Central memory CD8-positive, alpha-beta T cell (primary cell): ENCODE measurements around the gene SEC61G.

ENCODE experiments used
- ATAC-seq: fragments of 150-1000 bp; cut with Tn5 transposase; replicated peaks from 2 replicates; pipeline ENCODE4 v1.10.0; 2022; ENCODE audit warnings: mild to moderate bottlenecking, moderate FRiP score, moderate number of reproducible peaks; ENCODE audit not compliant: poor library complexity, severe bottlenecking; ENCODE audit errors: extremely low read depth
- DNase-seq, 2 donors: peaks; one replicate each; pipeline ENCODE4 v3.0.0; 2021; ENCODE audit warnings: low spot score in 2 of 2
- H3K27ac Mint-ChIP-seq: one replicate; pipeline ENCODE4 v1.8.0; 2022; ENCODE audit warnings: low read depth, mild to moderate bottlenecking, moderate library complexity, mixed read lengths
- H3K27me3 Mint-ChIP-seq: one replicate; pipeline ENCODE4 v1.8.0; 2022; ENCODE audit warnings: mixed read lengths
- H3K36me3 Mint-ChIP-seq: one replicate; pipeline ENCODE4 v1.8.0; 2022; ENCODE audit warnings: mild to moderate bottlenecking, moderate library complexity, mixed read lengths; ENCODE audit not compliant: insufficient read depth
- H3K4me1 Mint-ChIP-seq: one replicate; pipeline ENCODE4 v1.8.0; 2022; ENCODE audit warnings: mixed read lengths
- H3K4me3 Mint-ChIP-seq: one replicate; pipeline ENCODE4 v1.8.0; 2022; ENCODE audit warnings: mild to moderate bottlenecking, moderate library complexity, mixed read lengths
- H3K9me3 Mint-ChIP-seq: one replicate; pipeline ENCODE4 v1.8.0; 2022; ENCODE audit warnings: mixed read lengths

Gene SEC61G

DNA sequence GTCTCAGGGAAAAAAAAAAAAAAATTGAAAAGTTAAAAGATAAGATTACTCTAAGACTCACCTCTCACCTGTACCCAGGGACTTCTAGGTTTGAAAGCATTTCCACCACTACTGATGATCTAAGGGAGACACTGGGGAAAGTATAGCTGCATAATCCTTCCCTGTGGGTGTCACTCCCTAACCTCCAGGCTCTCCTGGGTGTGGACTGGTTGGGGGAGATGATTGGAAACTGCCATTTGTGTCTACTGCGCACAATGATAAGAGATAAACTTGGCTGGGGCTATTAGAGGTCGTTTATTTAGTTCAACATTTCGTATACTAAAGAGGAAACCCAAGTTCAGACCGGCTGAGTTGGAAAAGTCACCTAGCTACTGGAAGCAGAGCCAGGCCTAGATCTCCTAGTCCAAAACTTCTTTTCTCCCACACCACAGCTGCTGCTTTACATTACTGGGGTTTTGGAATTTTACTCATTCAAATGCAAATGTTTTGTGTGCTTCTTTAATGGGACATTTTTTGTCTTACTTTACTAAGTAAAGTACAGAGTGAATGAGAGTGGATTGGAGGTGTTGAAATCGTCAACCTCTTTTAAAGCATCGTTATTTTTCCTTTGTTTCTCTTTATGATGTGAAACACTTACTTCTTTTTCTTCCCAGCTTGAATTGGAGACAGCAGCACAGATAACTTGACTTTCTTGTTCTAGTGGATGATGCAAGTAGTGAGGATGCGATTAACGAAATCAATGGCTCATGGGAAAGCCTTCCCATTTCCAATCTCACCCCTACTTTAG is 22.3 kb upstream of the SEC61G start:
- Mint-ChIP-seq H3K4me3 (no peak overlapping the region), H3K4me1 (no peaks in the 10 kb centered on the region), H3K9me3 (peaks cover 11% of the 10 kb centered on the region), H3K36me3 (no peaks in the 10 kb centered on the region), H3K27ac (no peak overlapping the region), H3K27me3 (peaks cover 44% of the 10 kb centered on the region)
- DNase-seq (no peak), ATAC-seq (no peak)

DNA sequence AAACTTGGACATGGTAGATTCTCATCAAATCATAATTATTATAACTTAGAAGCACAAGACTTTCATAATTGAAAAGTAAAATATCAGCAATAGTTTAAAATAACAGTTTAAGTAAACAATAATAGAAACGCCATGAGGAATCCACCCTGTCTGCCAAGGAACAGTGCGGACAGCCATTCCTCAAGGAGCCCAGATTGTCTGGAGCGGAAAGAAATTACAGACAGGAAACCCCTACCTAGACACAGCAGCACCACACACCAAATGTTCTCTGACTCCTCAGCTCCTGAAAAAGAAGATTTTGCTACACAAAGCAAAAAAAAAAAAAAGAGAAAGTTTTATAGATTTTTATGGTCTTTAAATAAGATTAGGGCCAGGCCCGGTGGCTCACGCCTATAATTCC is 21.5 kb upstream of the SEC61G start:
- H3K9me3 Mint-ChIP-seq: peaks cover 13% of the 10 kb centered on the region
- ATAC-seq (no peak), DNase-seq (no peak)
- H3K27ac Mint-ChIP-seq: no peak overlapping the region
- no peaks in the 10 kb centered on the region for H3K4me1 Mint-ChIP-seq
- no peak overlapping the region for H3K4me3 Mint-ChIP-seq
- H3K36me3 Mint-ChIP-seq: no peaks in the 10 kb centered on the region
- peaks cover 36% of the 10 kb centered on the region for H3K27me3 Mint-ChIP-seq

DNA sequence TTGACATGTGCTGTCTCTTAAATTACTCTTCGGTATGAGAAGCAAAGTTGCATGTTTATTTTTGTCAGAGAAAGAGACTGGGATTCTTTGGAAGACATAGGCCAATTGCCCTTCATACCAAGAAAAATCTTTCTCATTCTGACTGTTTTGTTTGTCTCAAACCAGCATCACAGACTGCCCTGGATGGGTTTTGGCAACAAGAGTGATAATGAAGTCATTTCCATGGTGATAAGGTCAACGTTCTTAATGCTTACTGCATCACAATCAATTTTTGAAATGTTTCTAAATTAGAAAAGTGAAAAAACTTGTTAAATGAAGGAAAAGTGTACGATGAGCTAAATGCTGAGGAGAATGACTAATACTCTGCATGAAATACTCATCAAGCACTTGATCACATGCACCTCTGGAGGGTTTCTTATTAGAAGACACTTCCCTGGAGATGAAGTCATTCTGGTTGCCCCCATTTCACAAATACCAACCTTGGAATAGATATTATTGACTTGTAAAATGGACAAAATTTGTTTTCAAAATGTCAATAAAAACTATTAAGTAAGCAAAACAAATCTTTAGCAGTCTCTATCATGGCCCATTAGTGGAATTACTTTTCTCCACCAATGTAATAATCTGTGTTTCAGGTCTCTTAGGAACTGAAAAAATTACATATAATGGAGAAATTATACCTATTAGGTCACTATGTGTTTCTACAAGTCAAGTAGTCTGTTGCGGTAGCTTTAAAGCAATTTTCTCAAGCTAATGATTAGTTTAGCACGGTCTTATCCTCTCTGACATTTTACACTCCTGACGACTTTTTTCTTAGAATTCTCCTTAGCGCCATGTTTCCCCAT is 19.9 kb upstream of the SEC61G start:
- peaks cover 4% of the 10 kb centered on the region for H3K4me1 Mint-ChIP-seq
- H3K27me3 Mint-ChIP-seq: peaks cover 20% of the 10 kb centered on the region
- H3K9me3 Mint-ChIP-seq: peaks cover 13% of the 10 kb centered on the region
- ATAC-seq (no peak), DNase-seq (no peak)
- no peaks in the 10 kb centered on the region for H3K36me3 Mint-ChIP-seq
- H3K4me3 Mint-ChIP-seq: no peak overlapping the region
- H3K27ac Mint-ChIP-seq: no peak overlapping the region

DNA sequence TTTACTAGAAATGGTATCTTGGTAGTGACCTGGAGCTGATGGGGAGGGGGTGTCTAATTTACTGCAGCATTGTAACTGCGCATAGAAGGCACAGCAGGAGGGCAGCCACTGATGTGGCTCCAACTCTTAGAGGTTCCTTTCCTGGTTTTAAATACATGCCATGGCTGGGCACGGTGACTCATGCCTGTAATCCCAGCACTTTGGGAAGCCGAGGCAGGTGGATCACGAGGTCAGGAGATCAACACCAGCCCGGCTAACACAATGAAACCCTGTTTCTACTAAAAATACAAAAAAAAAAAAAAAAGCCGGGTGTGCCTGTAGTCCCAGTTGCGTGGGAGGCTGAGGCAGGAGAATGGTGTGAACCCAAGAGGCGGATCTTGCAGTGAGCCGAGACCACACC is 19.2 kb upstream of the SEC61G start:
- Mint-ChIP-seq H3K27me3 (peaks cover 19% of the 10 kb centered on the region), H3K4me3 (no peak overlapping the region), H3K4me1 (peaks cover 10% of the 10 kb centered on the region), H3K9me3 (peaks cover 13% of the 10 kb centered on the region), H3K27ac (no peak overlapping the region), H3K36me3 (no peaks in the 10 kb centered on the region)
- no peak for DNase-seq
- no peak for ATAC-seq

DNA sequence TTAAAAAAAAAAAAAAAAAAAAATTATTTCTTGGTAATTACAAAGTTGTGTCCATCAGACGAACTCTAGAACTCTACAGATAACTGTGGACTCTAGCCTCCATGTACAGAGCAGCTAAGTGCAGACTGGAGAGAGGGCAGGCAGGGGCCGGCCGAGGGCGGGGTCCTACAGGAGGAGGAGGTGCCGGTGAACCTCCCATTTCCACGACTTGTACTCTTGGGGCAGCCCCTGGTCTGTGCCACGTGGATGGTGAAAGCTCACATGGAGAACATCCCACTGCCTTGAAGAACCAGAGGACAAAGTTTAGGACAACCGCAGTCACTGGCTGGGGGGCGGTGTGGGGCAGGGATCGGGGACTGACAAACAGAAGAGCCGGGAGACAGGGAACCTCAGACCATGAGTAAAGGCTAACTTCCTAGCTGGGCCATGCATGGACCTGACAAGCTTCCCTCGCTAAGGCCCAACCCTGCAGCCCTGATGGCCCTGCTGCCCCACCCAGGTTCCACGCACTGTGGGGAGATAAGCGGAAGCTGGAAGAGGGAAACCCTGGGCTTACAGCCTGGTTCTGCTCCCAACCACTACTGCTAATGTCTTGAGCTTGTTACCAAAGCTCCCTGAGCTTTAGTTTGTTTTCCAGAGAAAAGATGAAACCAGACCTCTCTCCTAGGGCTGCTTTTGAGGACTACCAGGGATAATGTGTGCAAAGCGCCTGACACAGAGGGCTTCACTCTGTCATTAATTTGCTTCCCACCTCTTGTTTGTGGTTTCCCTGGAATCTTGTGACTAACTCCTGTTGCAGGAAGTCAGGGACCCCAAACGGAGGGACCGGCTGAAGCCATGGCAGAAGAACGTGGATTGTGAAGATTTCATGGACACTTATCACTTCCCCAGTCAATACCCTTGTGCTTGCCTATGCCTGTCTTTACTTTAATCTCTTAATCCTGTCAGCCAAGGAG is 16.1 kb upstream of the SEC61G start:
- Mint-ChIP-seq H3K4me3 (no peak overlapping the region), H3K9me3 (peaks cover 13% of the 10 kb centered on the region), H3K4me1 (peaks cover 10% of the 10 kb centered on the region), H3K27ac (no peak overlapping the region), H3K36me3 (no peaks in the 10 kb centered on the region), H3K27me3 (peaks cover 23% of the 10 kb centered on the region)
- ATAC-seq (no peak), DNase-seq (no peak)

DNA sequence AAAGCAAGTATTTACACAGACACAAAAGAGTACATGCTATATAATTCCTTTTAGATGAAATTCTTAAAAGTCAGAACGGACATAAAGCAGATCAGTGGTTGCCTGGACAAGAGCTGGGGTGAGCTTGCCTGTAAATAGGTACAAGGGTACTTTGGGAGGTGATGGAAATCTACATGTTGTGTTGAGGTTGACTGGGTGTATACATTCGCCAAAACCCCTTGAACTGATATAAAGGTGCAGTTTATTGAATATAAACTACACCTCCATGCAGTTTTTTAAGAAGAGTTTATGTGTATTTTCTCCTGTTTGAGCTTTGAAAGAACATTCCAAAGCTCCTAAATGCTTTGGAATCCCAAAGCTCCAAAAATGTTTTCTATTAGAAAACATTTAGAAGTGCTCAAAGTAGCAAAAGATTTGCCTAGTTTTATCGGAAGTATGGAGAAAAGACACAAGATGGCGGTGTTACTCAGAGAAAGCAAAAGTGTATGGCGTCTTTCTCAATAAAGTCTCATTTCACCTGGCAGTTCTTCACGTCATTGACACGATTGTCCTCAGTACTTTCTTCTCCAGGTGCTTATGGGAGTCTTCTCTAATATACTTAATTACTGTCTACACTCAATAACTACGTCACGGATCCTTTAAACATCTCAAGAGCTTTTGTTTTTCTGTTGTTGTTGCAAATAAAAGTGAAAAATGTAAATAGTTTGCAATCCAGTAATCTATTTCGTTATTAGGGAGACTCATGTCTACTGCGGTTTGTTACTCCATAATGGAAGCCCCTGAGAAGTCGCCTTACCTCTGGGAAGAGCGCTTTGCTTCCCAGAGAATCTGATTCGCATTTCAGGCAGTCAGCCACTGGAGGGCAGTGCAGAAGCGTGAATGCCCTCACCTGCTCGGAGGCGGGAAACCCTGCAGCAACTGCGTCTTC is 14.7 kb upstream of the SEC61G start:
- Mint-ChIP-seq H3K4me3 (peak overlapping the region; percentile 77), H3K9me3 (peaks cover 13% of the 10 kb centered on the region), H3K27ac (peak overlapping the region; percentile 48), H3K4me1 (peaks cover 10% of the 10 kb centered on the region), H3K36me3 (no peaks in the 10 kb centered on the region), H3K27me3 (peaks cover 30% of the 10 kb centered on the region)
- ATAC-seq (no peak), DNase-seq (peak; percentile 27 to 33)

DNA sequence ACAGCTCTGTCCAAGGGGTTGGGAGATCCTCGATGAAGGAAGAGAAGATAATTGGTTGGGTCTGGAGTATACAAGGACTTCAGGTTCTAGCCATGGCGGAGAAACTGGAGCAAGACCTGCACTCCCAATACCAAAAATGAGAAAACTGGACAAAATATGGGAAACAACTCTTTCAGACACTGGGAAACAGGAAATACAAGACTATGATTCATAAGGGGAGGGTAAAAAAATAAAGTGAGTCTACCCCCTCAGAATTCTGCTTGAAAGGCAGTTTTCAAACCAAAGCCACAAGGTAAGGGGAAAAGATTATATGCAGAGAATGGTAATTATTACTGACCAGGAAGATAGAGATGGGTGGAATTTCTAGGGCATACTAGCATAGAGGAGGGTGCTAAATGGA is 10.2 kb upstream of the SEC61G start:
- DNase-seq: no peak
- no peak for ATAC-seq
- Mint-ChIP-seq H3K4me1 (peaks cover 9% of the 10 kb centered on the region), H3K9me3 (no peaks in the 10 kb centered on the region), H3K36me3 (no peaks in the 10 kb centered on the region), H3K27me3 (peaks cover 49% of the 10 kb centered on the region), H3K27ac (no peak overlapping the region), H3K4me3 (no peak overlapping the region)

DNA sequence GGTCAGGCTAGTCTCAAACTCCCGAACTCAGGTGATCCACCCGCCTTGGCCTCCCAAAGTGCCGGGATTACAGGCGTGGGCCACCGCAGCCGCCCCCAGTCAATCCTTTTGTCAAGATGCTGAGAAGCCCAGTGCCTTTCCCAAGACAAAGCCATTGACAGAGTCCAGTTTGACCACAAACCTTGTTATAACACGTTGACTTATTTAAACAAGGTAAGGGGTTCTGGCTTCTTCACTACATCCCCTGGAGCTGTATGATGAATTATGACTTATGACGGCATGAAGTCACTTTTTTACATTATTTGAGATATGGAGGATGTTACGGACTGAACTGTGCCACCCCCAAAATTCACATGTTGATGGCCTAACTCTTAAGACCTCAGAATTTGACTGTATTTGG is 5.8 kb upstream of the SEC61G start:
- DNase-seq: no peak
- Mint-ChIP-seq H3K27ac (no peak overlapping the region), H3K27me3 (peaks cover 31% of the 10 kb centered on the region), H3K4me1 (peaks cover 6% of the 10 kb centered on the region), H3K36me3 (no peaks in the 10 kb centered on the region), H3K9me3 (no peaks in the 10 kb centered on the region), H3K4me3 (no peak overlapping the region)
- no peak for ATAC-seq

DNA sequence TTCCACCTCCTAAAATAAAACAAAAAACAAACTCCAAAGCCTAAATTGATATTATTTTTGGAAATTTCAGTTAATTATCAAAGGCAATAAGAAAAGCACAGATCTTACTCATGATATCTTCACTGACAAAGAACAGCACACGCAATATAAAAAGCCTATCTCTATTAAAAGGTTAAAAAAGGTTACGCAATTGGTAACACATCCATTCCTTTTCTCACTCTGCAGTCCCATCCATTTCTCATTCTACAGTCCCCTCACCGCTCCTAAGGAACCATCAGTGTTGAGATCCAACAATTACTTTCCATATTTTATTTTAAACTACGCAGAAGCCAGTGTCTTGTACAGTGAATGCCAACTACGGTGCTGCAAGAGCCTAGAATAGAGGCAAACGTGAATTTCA is 1.3 kb downstream of the SEC61G start:
- ATAC-seq (no peak), DNase-seq (no peak)
- H3K27me3 Mint-ChIP-seq: no peaks in the 10 kb centered on the region
- peaks cover 21% of the 10 kb centered on the region for H3K36me3 Mint-ChIP-seq
- peak overlapping the region; percentile 94 for H3K4me3 Mint-ChIP-seq
- peaks cover 30% of the 10 kb centered on the region for H3K4me1 Mint-ChIP-seq
- H3K9me3 Mint-ChIP-seq: no peaks in the 10 kb centered on the region
- H3K27ac Mint-ChIP-seq: no peak overlapping the region

DNA sequence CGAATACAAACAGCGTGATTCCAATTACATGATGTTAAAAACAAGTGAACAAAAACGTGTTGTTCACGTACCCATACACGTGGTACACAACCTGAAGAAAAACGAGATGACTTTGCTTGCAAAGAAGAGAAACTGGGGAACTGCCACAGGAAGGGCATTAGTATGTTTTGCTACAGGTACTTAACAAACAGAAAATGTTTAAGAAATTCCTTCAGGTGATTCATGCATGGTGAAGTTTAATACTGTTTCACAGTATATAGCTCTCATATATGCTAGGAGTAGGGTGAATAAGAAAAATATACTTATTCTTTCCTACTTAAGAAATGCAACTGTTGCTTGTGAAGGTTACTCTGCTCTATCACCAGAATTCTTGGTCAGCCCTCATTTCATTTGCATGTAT is 9.8 kb downstream of the SEC61G start:
- ATAC-seq (no peak), DNase-seq (no peak)
- H3K36me3 Mint-ChIP-seq: peaks cover 34% of the 10 kb centered on the region
- no peak overlapping the region for H3K4me3 Mint-ChIP-seq
- H3K27ac Mint-ChIP-seq: no peak overlapping the region
- H3K4me1 Mint-ChIP-seq: peaks cover 15% of the 10 kb centered on the region
- no peaks in the 10 kb centered on the region for H3K9me3 Mint-ChIP-seq
- H3K27me3 Mint-ChIP-seq: no peaks in the 10 kb centered on the region

DNA sequence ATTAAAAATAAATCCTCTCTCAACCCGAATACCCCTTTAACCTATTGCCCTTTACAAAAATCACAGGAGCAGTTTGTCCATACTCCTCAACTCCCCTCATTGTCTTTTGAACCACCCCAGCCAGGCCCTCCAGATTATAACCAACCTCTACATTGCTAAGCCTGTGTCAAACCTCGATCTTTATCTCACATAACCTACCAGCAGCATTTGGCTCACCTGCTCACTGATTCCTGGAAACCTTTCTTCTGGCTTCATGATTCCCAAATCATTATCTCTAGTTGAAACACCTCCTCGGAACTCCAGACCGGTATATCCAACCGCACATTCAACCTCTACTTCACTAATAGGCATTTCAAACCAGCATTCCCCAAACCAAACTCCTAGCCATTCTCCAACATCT is 11.8 kb downstream of the SEC61G start:
- no peaks in the 10 kb centered on the region for H3K27me3 Mint-ChIP-seq
- DNase-seq (no peak), ATAC-seq (no peak)
- no peak overlapping the region for H3K4me3 Mint-ChIP-seq
- no peaks in the 10 kb centered on the region for H3K9me3 Mint-ChIP-seq
- H3K36me3 Mint-ChIP-seq: peaks cover 23% of the 10 kb centered on the region
- H3K27ac Mint-ChIP-seq: no peak overlapping the region
- H3K4me1 Mint-ChIP-seq: peaks cover 15% of the 10 kb centered on the region
